Right hindlimb (tissue), 1 donor: ENCODE data around the gene NTMT1.
A peak's percentile ranks its signal among the peaks of the same experiment; 100 is the strongest.
"Not testable (repeated sequence)": the region's sequence is repeated elsewhere in the genome, so short reads cannot be mapped to it uniquely, and the experiment has no call there.

Experiments
- DNase-seq: peaks from one replicate; pipeline ENCODE4 v3.0.0-alpha.2; 2018

NTMT1 gene

DNA sequence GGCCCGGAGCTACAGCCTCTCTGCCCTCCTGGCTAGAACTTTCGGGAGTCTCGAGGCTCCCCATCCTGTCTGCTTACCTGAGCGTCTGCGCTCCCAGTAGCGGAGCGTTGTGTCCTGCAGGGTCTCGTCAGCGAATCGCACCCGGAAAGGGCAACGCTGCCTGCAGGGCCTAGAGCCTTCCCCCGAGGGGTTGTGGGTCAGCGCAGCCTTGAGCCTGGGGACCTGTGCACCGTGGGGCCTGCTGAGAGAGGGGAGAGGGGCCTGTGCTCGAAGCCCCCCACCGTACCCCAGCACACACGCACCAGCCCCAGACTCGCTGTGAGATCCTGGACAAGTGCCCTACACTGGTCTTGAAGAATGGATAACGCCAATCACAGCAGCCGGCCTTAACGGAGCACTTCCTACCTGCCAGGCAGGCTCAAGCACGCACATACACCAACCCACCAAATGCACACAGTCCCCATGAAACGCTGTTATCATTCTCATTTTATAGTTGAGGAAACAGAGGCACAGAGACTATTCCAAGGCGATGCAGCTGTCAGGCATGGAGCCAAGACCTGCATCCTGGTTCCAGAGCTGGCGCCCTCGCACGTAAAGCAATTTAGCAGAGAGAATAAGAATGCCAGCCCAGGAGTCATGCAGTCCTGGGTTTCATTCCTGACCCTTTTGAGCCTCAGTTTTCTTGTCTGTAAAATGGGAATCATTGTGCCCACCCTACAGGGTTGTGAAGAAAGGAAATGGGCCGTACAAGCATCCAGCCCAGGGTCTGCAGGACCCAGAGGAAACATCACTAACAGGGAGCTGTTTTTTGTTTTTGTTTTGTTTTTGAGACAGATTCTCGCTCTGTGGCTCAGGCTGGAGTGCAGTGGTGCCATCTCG, 10.3 kb upstream of the NTMT1 start:
- DNase-seq = no peak

DNA sequence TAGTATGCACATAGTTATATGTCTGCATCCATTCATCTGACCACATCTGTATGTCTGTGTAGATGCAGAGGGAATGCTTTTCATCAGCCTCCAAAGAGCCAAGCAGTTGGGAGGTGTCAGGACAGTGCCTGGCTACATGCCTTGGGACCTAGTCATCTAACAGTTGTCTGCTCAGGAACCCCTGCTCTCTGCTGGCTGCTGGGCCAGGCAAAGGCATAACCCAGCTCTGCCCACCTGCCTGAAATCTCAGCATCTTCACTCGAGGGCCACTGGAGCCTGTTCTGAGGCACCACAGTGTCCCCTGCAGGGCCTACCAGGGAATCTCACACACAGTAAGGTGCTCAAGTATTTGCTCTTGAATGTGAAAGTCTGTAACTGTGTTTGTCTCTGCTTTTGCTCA, 8.8 kb upstream of the NTMT1 start:
- DNase-seq = no peak

DNA sequence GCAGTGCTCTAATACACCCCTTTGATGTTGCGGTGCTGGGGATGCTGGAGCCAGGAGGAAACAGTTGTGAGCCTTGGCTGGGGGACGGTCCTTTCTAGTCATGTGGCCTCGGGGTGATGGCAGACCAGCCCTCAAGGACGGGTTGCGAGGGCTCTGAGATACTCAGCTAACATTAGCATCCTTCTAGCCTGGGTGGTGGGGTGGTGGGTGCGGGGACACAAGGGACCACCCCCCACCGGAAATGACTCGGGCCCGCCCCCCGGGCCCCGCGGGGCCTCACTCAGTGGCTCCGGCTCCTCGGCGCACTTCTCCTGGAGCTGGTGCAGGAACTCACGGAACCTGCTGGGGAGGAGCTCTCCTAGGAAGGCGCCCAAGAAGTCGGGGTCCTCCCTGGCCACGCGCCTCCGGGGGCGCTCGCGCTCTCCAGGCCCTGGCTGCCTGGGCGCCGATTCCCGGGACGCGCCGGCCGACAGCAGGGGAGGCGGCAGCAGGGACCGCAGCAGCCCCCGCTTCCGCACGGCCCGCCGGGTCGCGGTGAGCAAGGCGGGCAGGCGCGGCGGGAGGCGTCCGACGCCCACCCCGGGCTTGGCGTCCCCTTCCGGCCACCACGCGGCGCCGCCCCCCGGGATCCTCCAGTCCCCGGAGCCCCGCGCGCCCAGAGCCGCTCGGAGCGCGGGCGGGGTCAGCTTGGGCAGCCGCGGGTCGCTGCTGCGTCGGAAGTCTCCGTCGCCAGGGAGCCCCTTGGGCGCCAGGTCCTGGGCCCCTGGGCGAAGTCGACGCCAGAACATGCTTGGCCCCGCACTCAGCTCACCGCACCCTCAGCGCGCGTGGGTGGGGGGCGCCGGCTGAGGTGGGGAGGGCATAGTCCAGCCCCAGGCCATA, 5.9 kb upstream of the NTMT1 start:
- no peak for DNase-seq

DNA sequence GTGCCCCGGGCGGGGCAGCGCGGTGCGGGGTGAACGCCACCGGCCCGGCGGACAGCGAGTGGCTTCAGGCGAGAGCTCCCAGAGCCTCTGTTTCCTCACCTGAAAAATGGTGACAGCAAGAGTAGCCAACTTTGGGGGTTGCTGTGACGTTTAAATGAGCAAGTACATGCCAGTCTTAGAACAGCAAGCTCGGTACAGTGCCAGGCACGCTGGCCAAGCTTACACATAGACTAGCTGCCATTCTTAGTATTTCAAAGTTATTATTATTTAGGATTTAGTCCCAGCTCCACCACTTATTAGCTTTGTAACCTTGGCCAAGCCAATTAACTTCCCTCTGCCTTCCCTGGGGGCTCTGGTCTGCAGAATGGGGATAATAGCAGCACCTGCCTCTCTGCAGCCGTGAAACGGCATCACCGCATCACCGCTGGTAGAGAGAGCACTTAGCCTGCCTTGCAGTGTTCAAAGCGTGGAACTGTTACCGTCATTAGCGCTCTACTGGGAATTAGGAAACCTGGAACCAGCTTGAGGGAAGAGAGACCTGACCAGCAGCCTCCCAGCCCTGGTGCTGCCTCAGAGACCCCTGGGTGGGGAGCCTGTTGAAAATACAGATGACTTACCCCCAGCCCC, 5.2 kb upstream of the NTMT1 start, which contains the start of gene C9orf50:
Gene C9orf50 (minus strand): TSS at position 433 of the 627 bp plus-strand sequence. CDS start 527 bp downstream, outside the sequence.
- DNase-seq = no peak

DNA sequence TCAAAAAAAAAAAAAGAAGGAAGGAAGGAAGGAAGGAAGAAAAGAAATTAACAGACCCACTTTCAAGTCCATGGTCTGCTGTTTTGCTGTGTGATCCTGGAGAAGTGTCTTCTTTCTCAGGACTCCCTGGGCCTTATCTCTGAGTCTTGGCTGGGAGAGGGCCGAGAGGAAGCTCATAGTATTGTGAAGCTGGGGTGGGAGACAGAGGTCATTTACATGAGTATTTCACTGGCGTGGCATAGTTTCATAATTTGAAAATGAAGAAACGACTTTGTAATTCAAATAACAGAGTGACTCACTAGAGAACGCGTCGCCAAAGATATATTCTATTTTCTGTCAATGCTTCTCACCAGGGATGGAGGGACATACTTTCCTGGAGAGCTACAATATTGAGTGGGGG, 2.6 kb upstream of the NTMT1 start:
- no peak for DNase-seq

DNA sequence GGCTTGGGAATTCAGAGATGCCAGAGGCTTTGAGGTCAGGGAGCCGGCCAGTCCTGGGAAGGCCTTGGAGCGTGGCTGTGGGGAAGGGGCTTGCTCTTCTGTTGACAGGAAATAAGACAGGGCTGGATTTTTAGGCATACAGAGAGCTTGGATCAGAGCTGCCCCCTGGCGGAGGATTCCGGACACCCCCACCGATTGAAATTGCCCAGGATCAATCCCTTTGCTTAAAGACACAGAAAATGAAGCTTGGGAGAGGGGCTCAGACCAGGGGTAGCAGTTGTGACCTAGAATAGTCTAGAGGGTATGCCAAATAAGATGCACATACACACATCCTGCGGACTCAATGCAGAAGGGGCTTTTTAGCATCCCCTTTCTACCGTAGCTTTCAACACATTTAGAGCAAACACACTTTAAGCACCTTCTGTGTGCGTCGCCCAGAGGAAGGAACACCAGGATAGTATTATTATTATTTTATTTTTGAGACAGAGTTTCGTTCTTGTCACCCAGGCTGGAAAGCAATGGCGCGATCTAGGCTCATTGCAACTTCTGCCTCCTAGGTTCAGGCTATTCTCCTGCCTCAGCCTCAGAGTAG, 1.7 kb upstream of the NTMT1 start:
- peak; percentile 60 for DNase-seq

DNA sequence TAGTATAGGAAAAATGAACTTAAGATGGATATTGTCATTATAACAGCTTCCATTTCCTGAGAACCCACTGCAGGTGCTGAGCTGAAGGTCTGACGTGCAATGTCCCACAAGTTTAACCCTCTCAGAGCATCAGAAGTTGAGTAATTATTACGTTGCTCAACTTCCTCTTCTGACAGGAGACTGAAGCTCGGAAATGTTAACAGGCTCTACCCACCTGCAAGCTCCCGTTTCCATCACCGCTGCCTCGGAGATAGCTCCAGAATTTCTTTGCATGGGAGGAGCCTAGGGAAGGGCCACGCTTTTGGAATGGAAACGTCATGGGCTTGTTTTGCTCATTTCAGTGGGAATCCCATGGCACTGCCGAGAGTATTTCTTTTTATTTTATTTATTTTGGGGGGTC, 1.0 kb upstream of the NTMT1 start:
- no peak for DNase-seq

DNA sequence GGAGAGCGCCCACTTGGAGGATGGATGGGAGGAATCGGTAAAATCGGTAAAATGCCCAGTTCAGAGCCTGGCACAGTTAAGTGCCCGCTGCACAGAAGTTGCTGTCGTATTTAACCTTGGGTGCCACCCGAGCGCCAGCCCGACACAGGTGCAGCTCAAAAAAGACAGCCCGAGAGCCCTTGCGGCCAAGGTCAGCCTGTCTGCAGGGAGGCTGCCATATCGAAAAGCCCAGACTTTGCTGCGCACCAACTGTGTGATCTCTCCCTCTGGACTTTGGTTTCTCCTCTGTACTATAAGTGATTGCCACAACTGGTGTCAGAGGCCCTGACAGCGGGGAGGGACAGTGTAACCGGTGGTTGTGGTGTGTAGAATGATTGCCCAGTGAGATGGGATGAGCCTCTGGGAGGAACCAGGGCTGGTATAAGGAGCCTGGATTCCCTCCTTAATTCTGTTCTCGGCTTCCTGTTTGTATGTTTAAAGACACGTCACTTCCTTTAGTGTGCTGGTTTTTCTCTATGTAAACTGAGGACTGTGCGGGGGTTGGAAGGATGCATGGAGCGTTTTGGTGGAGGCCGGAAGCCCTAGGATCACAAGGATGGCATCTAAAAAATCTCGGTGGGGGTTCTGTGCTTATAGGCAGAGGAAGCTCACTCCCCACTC, 792 bp downstream of the NTMT1 start:
- no peak for DNase-seq

DNA sequence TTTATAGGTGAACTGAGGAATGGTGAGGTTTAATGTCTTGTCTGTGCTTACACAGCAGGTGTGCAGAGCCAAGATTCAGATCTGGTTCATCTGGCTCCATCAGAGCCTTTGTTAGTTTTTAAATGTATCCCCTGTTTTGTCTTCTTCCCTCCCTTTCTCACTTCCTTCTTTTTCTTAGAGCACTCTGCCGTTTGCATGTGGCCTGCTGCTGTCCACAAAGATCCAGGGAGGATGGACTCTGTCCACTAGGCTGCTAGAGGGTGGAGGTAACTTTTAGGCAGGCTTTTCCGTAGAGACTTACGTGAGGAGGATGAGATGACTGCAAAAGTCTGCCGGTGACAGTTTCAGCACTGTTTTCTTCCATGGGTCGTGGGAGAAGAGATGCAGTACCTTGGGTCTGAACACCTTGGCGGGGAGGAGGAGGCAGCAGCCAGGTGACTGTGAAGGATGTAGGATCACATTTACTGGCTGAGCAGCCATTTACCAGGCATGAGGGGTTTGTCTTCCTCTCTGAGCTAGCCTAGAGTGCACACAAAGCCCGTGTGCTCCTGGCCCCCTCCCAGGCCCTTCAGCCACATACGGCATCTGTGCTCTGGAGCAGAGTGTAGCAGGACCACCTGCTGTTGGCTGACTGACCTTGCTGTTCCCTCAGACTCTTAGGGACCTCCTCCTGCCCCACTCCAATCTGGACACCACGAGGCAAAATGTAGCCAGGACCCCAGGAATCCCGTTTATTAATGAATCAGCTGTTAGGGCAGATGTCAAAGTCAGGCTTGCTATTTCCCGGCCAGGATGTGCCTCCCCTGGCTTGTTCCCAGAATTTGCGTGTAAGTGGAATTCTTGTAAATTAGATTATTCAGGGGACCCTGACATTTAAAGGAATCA, 1.8 kb downstream of the NTMT1 start:
- DNase-seq = no peak

DNA sequence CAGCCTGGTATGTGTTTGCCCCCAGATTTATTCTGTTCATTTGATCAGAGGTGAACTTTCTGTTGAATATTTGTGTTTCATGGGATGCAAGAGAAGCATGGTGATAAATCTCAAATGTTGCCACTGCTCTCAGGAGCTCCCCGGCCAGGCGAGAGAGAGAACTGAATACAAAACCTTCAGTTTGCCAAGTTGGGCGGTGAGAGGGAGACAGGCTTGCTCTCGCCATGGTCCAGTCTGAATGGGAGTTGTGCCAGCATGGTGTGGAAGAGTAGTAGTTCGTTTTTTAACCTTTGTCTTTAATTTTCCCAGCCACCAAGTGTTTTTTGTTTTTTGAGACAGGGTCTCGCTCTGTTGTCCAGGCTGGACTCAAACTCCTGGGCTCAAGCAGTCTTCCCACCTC, 2.7 kb downstream of the NTMT1 start:
- peak; percentile 13 for DNase-seq

DNA sequence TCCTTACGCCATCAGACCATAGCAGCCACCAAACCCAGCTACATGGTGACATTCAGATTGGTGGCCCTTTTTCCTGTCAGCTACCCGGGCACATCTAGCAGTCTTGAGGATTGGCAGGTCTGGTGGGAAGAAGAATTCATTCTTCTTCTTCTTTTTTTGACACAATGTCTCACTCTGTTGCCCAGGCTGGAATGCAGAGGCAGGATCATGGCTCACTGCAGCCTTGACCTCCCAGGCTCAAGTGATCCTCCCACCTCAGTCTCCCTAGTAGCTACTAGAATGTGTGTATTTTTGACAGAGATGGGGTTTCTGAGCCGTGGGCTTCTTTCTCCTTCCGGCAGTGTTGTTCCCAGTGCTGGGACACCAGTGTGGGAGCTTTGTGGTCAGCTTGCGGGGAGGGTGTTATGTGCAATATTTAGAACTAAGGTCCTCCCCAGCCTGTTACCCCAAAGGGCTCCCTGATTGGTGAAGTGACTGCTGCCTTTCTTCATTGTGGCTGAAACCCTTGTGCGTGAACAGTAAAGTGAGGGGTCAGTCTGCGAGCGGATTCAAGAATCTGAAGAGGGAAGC, 3.4 kb downstream of the NTMT1 start:
- no peak for DNase-seq

DNA sequence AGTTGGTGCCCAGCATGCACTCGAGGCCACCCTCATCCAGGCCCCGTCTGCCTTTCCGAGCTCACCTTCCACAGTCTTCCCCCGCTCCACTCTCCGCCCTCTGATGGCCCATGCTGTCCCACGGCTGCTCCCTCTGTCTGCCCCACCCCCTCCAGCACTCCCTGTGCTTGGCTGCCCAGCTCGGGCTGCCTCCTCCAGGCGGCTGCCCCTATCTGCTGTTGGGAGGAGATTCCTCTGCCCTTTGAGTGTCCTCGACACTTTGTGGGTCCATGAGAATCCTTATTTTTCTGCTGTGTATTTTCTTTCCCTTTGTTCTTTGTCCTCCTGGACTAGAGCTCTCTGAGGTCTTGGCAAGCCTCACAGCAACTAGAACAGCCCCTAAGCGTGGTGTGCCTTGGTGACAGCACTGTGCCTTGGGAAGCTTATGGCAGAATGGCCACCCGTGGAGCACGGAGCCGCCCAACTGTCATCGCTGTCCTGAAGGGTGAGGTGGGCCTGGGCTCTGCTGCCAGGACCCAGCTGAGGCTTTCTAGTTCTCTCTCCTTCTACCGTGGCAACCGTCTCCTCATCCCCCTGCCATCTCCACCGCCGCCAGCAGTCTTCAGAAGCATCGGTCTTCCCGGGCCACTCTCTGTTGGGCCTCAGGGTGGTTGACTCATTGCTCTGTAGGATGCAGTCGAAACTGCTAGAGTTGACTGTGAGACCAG, 5.2 kb downstream of the NTMT1 start:
- peak; percentile 22 for DNase-seq

DNA sequence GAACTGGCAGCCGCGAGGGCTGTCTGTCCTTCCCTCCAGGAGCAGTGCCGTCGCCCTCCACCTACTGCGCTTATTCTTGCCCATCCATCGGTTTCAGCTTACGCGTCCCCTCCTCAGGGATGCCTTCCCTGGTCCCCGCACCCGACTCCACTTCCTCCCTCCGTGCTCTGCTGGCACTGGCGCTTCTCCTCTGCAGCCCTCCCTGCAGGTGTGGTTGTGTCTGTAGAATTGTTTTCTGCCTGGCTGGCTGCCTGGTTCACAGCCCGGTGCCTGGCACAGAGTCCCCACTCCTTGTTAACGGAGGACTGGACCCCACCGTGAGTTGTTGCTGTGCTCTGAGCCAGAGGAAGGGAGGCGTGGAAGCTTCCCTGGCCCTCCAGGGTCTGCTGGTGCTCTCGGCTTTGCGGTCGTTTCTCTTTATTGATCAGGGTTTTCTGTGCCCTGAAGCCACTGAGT, 5.7 kb downstream of the NTMT1 start:
- peak; percentile 18 for DNase-seq

DNA sequence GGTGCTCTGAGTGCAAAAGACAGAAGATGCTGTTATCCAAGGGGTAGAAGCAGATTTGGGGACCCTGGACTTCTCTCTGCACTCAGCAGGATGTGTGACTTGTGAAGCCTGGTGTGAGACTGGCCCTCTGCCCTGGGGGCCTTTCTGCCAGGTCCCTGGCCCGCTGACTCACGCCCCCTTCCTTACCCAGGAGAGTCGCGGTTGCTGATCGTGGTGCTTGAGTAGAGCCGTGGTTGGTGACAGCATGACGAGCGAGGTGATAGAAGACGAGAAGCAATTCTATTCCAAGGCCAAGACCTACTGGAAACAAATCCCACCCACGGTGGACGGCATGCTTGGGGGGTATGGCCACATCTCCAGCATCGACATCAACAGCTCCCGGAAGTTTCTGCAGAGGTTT, 6.5 kb downstream of the NTMT1 start:
- DNase-seq = peak; percentile 17

DNA sequence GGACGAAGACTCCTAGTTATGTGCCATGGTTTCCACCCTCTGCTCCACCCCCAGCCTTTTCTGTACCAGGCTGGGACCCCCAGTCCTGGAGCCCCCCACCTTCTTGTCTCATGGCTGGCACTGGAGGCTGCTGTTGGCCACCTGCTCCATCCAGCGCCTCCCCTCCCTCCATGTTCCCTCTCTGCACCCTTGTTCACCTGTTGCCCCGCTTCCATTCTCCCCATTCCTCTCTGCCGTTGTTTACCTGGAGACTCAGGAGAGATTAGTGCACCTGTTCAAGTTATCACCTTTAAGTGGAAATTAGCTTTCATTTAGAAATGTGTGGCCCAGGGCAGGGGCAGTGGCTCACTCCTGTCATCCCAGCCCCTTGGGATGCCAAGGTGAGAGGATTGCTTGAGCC, 7.2 kb downstream of the NTMT1 start:
- DNase-seq = no peak

DNA sequence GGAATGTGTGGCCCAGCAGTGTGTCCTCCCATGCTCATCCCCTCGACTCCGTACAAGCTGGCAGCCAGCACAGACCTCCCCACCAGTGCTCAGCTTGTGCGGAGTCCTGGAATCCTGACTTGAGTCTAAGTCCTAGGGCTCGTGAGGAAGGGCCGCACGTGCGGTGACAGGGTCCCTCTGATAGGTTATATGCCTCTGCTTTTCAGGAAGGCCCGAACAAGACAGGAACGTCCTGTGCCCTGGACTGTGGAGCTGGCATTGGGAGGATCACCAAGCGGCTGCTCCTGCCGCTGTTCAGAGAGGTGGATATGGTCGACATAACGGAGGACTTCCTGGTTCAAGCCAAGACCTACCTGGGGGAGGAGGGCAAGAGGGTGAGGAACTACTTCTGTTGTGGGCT, 7.9 kb downstream of the NTMT1 start:
- no peak for DNase-seq

DNA sequence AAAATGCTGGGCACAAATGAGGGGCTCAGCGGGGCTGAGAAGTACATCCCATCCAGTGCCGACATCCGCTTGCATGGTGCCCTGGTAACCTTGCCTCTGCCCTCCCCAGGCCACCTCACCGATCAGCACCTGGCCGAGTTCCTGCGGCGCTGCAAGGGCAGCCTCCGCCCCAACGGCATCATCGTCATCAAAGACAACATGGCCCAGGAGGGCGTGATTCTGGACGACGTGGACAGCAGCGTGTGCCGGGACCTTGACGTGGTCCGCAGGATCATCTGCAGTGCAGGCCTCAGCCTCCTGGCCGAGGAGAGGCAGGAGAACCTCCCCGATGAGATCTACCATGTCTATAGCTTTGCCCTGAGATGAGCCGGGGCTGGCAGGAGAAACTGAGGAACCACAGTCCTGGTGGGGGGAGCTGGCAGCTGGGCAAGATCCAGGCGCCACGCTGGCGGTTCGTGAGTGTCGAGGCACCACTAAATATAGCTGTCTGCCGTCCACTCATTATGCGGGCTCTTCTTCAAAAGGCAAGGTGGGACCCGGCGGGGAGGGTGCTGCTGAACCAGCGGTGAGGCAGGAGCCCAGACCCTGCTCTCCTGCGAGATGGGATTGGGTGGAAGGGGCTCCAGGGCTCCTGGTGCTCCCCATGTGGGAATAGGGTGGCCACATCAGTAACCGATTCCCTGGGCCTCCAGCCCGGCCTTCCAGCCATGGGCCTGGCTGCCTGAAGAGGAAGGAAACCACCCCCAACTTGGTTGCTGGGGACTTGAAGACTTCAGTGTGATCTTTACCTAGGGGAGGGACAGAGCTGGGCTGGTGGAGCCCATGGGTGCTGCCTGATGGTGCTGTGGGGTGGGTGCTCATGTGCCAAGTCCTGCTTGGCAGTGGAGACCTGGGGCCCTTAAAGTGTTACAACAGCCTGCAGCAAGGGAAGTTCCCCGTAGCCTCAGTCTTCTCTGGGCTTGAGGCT, 9.4 kb downstream of the NTMT1 start:
- DNase-seq = no peak

DNA sequence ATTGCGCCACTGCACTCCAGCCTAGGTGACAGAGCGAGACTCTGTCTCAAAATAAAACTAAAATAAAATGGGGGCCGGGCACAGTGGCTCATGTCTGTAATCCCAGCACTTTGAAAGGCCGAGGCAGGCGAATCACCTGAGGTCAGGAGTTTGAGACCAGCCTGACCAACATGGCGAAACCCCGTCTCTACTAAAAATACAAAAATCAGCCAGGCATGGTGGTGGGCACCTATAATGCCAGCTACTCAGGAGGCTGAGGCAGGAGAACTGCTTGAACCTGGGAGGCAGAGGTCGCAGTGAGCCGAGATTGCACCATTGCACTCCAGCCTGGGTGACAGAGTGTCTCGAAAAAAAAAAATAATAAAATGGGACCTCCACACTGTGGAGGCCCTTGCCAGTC, 10.4 kb downstream of the NTMT1 start:
- DNase-seq = not testable (repeated sequence)

DNA sequence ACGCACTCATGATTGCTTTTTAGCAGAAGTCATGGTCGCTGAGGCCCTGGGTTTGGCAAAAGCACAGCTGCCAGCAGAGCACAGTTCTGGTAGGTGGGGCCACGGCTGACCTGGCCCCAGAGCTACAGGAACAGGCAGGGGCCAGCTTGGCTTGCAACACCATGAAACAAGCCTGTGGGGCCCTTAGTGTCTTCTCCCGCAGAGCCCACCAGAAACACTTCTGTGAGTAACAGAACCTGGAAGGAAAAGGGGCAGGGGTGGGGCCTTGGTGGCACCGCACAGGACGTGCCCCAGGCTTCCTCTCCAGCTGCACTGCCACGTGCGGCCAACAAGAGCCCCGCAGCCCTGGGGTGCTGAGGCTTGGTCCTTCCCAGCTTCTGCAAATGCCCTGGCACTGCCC, 11.1 kb downstream of the NTMT1 start:
- DNase-seq = no peak
